ENCODE measurements around the gene BNC2. TPM values are rescaled to one million over a fixed set of nuclear protein-coding genes. Genes with fewer than 3 reads are reported as not detected.

Gene BNC2
- total RNA-seq, 1 experiment from 2014 or later = 11.7 TPM

GRCh38 chr9:16595227-16595626 is 275.2 kb downstream of the BNC2 start:
- no peak for TF ChIP-seq CTCF (conservative IDR thresholded peaks at IDR 0.05; ENCODE audit: low read depth, low read length)
- TF ChIP-seq EZH2 (IDR thresholded peaks at IDR 0.05; ENCODE audit: low read length, unreplicated experiment) = no peak
- no peak for TF ChIP-seq EZH2phosphoT487 (IDR thresholded peaks at IDR 0.05; ENCODE audit: borderline replicate concordance, low read length)
- ATAC-seq = no peak
- BruUV-seq (replicated peaks) = no TSS peak
- intact Hi-C loops (cut with micrococcal nuclease) = no loop called here
- H3K79me2 ChIP-seq (ENCODE audit: low read length) = no peaks in the 10 kb centered on the region
- ChIA-PET CTCF (no interaction called here), POLR2A (ENCODE audit: unreplicated experiment) (no interaction called here)
- no peaks in the 10 kb centered on the region for H3K36me3 ChIP-seq (ENCODE audit: low read depth, low read length)
- no peaks in the 10 kb centered on the region for H3K9me3 ChIP-seq (ENCODE audit: low read length)
- no peaks in the 10 kb centered on the region for H3K27me3 ChIP-seq (ENCODE audit: low read length)
- no peak overlapping the region for H2AFZ ChIP-seq (ENCODE audit: low read length)
- H3K9me2 ChIP-seq (replicated peaks; ENCODE audit: low read length) = no peaks in the 10 kb centered on the region
- H3K4me1 ChIP-seq (ENCODE audit: insufficient read depth, low read length) = no peaks in the 10 kb centered on the region
- H3F3A ChIP-seq (ENCODE audit: low read length, unreplicated experiment) = no peaks in the 10 kb centered on the region
- no peak overlapping the region for H3K4me3 ChIP-seq (ENCODE audit: low read length)
- no peak for DNase-seq
- no peak overlapping the region for H3K27ac ChIP-seq (ENCODE audit: low read length)
- no peaks in the 10 kb centered on the region for H4K20me1 ChIP-seq (ENCODE audit: low read length)
- no peak overlapping the region for H3K4me2 ChIP-seq (ENCODE audit: low read length)
- H3K9ac ChIP-seq (ENCODE audit: low read length) = no peak overlapping the region

GRCh38 chr9:16594787-16595186 is 275.7 kb downstream of the BNC2 start:
- Histone ChIP-seq H3K9ac (ENCODE audit: low read length) (no peak overlapping the region), H3K36me3 (ENCODE audit: low read depth, low read length) (no peaks in the 10 kb centered on the region), H3F3A (ENCODE audit: low read length, unreplicated experiment) (no peaks in the 10 kb centered on the region), H3K79me2 (ENCODE audit: low read length) (no peaks in the 10 kb centered on the region), H4K20me1 (ENCODE audit: low read length) (no peaks in the 10 kb centered on the region), H3K4me1 (ENCODE audit: insufficient read depth, low read length) (no peaks in the 10 kb centered on the region), H3K27ac (ENCODE audit: low read length) (no peak overlapping the region), H3K4me2 (ENCODE audit: low read length) (no peak overlapping the region), H3K27me3 (ENCODE audit: low read length) (no peaks in the 10 kb centered on the region), H3K4me3 (ENCODE audit: low read length) (no peak overlapping the region), H2AFZ (ENCODE audit: low read length) (no peak overlapping the region), H3K9me3 (ENCODE audit: low read length) (no peaks in the 10 kb centered on the region), H3K9me2 (replicated peaks; ENCODE audit: low read length) (no peaks in the 10 kb centered on the region)
- POLR2A ChIA-PET (ENCODE audit: unreplicated experiment) = no interaction called here
- BruUV-seq (replicated peaks) = no TSS peak
- CTCF ChIA-PET = no interaction called here
- no peak for DNase-seq
- intact Hi-C loops (cut with micrococcal nuclease) = no loop called here
- TF ChIP-seq EZH2 (IDR thresholded peaks at IDR 0.05; ENCODE audit: low read length, unreplicated experiment) (no peak), CTCF (conservative IDR thresholded peaks at IDR 0.05; ENCODE audit: low read depth, low read length) (no peak), EZH2phosphoT487 (IDR thresholded peaks at IDR 0.05; ENCODE audit: borderline replicate concordance, low read length) (no peak)
- ATAC-seq = no peak

- H3K4me1 ChIP-seq (ENCODE audit: insufficient read depth, low read length) = no peaks in the 10 kb centered on the region
- H3K27me3 ChIP-seq (ENCODE audit: low read length) = no peaks in the 10 kb centered on the region
- no peak overlapping the region for H2AFZ ChIP-seq (ENCODE audit: low read length)
- intact Hi-C loops (cut with micrococcal nuclease) = no loop called here
- no peaks in the 10 kb centered on the region for H3K36me3 ChIP-seq (ENCODE audit: low read depth, low read length)
- TF ChIP-seq CTCF (conservative IDR thresholded peaks at IDR 0.05; ENCODE audit: low read depth, low read length) (no peak), EZH2 (IDR thresholded peaks at IDR 0.05; ENCODE audit: low read length, unreplicated experiment) (no peak), EZH2phosphoT487 (IDR thresholded peaks at IDR 0.05; ENCODE audit: borderline replicate concordance, low read length) (no peak)
- ChIA-PET CTCF (no interaction called here), POLR2A (ENCODE audit: unreplicated experiment) (no interaction called here)
- H3K9me3 ChIP-seq (ENCODE audit: low read length) = no peaks in the 10 kb centered on the region
- DNase-seq (no peak), ATAC-seq (no peak)
- no peaks in the 10 kb centered on the region for H3K79me2 ChIP-seq (ENCODE audit: low read length)
- BruUV-seq (replicated peaks) = no TSS peak
- no peaks in the 10 kb centered on the region for H3K9me2 ChIP-seq (replicated peaks; ENCODE audit: low read length)
- no peak overlapping the region for H3K4me2 ChIP-seq (ENCODE audit: low read length)
- no peak overlapping the region for H3K27ac ChIP-seq (ENCODE audit: low read length)
- H3K4me3 ChIP-seq (ENCODE audit: low read length) = no peak overlapping the region
- H3F3A ChIP-seq (ENCODE audit: low read length, unreplicated experiment) = no peaks in the 10 kb centered on the region
- no peaks in the 10 kb centered on the region for H4K20me1 ChIP-seq (ENCODE audit: low read length)
- H3K9ac ChIP-seq (ENCODE audit: low read length) = no peak overlapping the region
Measured at GRCh38 chr9:16593746-16594145, 276.7 kb downstream of the BNC2 start.
